GM21825 (cell line): ENCODE measurements around the gene CABLES2.
"Not testable (repeated sequence)": the region's sequence is repeated elsewhere in the genome, so short reads cannot be mapped to it uniquely, and the experiment has no call there.

ENCODE experiments used
- ATAC-seq: cut with Tn5 transposase; IDR thresholded peaks from one replicate; pipeline ENCODE4 v1.9.1; 2021; ENCODE audit warnings: mild to moderate bottlenecking, moderate library complexity; ENCODE audit not compliant: unreplicated experiment

The CABLES2 gene

DNA sequence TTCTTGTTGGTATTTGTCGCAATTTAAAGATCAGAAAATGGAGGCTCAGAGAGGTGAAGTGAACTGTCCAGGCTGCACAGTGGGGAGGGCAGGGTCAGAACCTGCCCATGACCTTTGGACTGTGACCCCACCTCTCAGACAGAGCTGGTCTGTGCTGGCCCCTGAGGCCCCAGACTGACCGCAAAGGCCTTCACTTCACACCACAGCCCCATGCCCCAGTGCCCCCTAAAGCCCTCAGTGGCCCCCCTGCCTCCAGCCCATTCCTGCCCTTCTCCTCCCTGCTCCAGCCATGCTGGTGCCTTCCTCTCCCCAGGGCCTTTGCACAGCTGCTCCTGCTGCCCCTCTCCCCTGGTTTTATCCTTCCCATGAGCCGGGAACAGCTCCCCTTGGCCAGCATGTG is 29.6 kb upstream of the CABLES2 start:
- no peak for ATAC-seq

GRCh38 chr20:62433658-62434497 is 26.8 kb upstream of the CABLES2 start:
- ATAC-seq = no peak

GRCh38 chr20:62430866-62431447 is 23.9 kb upstream of the CABLES2 start:
- ATAC-seq = no peak

- ATAC-seq = no peak
Measured at GRCh38 chr20:62430311-62430853, 23.3 kb upstream of the CABLES2 start.

DNA sequence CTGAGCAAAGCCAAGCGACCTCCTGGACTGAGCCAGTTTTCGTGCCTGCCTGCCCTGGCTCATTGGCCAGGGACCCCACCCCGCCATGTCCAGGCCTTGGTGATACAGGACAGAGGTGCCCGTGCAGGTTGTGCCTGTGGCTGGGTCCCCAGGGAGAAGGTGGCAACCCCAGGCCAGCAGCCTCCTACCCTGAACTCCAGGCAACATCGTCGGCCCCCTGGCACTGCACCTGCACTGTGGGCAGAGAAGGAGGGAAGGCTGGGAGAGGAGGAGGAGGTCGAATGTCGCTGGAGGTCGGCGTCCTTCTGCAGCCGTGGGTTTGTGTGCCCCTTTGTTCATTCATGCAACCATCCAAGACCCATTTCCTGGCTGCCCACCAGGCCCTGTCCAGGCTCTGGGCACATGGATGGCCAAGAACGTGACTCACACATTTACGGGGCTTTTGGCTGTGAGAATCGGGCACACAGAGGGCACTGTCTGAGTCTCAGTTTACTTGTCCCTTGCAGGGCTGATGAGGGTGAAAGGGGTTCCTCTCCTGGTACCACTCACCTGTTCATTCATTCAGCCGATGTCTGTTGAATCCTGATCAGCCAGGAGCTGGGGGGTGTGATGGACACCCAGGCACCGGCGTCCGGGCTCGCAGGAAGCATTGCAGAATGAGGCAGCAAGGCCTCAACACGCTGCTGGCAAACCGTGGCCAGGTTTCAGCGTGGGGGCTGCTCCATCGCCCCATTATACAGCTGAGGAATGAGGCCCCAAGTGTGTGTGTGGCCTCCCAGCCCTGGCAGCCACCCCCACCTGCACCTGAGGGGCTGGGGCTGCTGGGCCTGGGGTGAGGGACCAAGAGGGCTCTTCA is 22.6 kb upstream of the CABLES2 start:
- ATAC-seq = no peak

DNA sequence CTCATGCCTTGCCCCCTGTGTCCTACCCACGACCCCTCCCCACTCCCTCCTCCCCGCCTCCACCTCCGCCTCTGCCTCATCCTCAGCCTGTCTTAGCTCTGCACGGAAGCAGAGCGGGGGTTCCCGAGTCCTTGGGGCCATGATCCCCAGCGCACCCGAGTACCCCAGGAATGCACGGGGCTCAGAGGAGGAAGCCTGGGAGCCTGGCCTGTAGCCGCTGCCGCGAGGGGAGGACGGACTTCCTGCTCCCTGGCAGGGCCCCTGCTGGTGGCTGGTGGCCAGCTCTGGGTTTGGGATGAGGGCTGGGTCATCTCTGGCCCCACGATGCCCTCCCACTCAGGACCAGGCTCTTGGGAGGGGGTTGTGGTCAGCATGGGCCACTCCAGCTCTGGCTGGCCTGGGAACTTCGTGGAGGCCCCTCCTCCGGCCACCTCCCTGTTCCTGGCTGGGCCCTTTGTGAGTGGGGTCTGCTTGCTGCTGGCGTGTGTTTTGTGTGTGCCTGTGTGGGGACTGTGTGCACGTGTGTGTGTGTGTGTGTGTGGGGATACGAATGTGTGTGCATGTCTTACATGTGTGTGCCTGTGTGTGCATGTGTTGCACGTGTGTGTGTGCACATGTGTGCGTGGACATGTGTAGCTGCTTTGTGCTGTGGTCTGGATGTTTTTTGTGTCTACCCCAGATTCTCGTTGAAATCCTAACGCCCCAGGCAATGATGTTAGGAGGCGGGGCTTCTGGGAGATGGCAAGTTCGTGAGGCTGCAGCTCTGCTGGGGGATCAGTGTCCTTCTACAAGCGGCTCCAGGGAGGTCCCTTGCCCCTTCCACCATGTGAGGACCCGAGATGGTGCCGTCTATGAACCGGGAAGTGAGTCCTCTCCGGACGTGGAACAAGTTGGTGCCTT is 21.6 kb upstream of the CABLES2 start:
- ATAC-seq = no peak

DNA sequence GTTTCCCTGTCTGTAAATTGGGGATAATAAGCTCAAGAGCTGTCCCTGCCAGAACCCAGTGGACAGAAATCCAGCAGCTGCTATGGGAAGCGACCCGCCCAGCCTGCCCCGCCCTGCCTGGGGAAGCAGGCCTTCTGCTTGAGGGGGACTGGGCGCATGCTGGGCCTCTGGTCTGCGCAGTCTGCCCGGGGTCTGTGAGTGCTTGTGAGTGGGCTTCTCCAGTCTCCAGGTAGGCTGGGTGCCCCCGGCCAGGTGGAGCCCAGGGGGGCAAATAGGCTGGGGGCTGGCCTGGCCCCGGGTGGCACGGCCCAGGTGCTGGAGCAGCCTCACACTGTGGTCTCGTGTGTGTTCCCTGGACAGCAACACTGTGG is 20.9 kb upstream of the CABLES2 start:
- no peak for ATAC-seq

- ATAC-seq = no peak
Measured at GRCh38 chr20:62427172-62428001, 20.3 kb upstream of the CABLES2 start, which contains the start of gene RBBP8NL. TSS of gene RBBP8NL (minus strand) at chr20:62427539. CDS start at chr20:62419647, 7,892 bp downstream.

- no peak for ATAC-seq
Measured at GRCh38 chr20:62426699-62427131, 19.6 kb upstream of the CABLES2 start.

DNA sequence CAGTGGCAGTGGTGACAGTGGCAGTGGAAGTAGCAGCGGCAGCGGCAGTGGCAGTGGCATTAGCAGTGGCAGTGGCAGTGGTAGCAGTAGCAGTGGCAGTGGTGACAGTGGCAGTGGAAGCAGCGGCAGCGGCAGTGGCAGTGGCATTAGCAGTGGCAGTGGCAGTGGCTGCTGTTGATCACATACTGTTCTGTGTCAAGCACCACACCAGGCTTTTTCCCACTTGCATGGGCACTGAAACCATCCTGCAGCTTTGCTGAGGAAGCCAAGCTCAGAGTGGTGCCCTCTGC is 18.9 kb upstream of the CABLES2 start:
- ATAC-seq = not testable (repeated sequence)

DNA sequence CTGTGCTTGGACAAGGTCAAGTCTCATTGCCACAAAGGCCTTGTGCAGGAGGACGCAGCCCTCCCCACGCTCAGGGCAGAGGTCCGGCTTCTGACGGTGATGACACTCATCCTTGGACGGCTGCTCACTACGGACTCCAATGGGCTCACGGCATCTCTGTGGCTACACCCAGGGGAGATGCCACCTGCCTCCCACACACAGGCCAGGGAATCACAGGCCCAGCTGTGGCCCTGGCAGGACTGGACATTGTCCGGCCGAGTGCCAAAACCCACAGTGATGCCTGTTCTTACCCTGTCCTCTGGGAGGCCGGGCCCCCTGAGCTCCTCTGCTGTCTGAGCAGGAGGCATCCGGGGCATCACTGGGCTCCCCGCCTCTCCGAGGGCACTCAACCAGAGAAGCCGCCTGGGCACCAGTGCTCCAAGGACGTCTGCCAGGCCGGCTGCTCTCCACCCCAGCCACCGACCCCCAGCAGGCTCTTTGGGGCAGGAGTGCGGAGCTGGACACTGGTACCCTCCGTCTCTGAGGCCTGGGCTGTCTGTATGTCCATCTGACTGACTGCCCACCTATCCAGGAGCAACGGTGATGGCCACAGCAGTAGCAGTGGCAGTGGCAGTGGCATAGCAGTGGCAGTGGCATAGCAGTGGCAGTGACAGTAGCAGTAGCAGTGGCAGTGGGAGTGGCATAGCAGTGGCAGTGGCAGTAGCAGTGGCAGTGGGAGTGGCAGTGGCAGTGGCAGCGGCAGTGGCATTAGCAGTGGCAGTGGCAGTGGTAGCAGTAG is 18.4 kb upstream of the CABLES2 start:
- no peak for ATAC-seq

GRCh38 chr20:62424249-62425107 is 17.4 kb upstream of the CABLES2 start:
- no peak for ATAC-seq

GRCh38 chr20:62423326-62423706 is 16.2 kb upstream of the CABLES2 start:
- no peak for ATAC-seq

GRCh38 chr20:62422636-62423325 is 15.7 kb upstream of the CABLES2 start:
- ATAC-seq = no peak

DNA sequence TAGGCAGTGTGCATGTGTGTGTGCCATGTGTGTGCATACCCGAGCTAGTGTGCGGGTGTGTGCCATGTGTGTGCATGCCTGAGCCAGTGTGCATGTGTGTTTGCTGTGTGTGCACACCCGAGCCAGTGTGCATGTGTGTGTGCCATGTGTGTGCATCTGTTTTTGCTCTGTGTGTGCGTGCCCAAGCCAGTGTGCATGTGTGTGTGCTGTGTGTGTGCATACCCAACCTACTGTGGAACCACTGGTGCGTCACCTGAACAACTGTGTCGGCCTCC is 14.6 kb upstream of the CABLES2 start:
- no peak for ATAC-seq

- no peak for ATAC-seq
Measured at GRCh38 chr20:62420846-62421715, 14.0 kb upstream of the CABLES2 start.

- ATAC-seq = no peak
Measured at GRCh38 chr20:62419759-62420158, 12.7 kb upstream of the CABLES2 start.
